Endometrial microvascular endothelial cells (primary cell): ENCODE results near the gene SLA2. TPM values are rescaled to one million over a fixed set of nuclear protein-coding genes. Genes with fewer than 3 reads are reported as not detected.
"Not testable (repeated sequence)": the region's sequence is repeated elsewhere in the genome, so short reads cannot be mapped to it uniquely, and the experiment has no call there.

Experiments used
- in situ Hi-C: cut with HindIII; loops from 2 replicates; pipeline ENCODE4 v1.10.0; 2017; ENCODE audit warnings: low sequenced_read_pairs, low pct_unique_long_range_greater_than_20kb; ENCODE audit errors: inconsistent ontology term
- total RNA-seq: library from RNA; depleted of rRNA; stranded (reverse); fragments of >200 nt; gene quantifications from one replicate; pipeline ENCODE4 v1.2.3, GENCODE V29; 2015; ENCODE audit errors: inconsistent ontology term

Gene SLA2
- total RNA-seq, result 0.28 TPM

- in situ Hi-C loops, result loop anchor here (25.0 kb wide), 1 partner anchor 159 kb away; no protein-coding TSS in a partner anchor
These were observed at the start of gene SLA2 for GRCh38 chr20:36645998-36646397. Gene SLA2, minus strand, starts transcription at chr20:36646196. Its CDS starts 4,861 bp downstream, at chr20:36641335.

- in situ Hi-C loops, result not testable (repeated sequence)
These were observed 49.5 kb upstream of the SLA2 start for GRCh38 chr20:36695467-36695866.

DNA sequence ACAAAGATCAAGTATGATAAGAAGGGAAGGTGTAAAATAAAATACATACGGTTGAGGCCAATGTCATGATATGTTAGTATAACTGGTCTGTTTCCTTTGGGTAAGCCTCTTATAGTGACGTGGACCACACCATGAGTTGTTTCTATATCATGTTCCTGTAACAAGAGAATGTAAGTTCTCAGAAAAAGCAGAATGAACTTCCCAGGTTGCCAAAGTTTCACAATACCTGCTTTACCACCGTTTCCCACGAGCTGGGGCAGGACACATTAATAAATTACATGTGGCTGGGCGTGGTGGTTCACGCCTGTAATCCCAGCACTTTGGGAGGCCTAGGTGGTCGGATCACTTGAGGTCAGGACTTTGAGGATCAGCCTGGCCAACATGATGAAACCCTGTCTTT is 42.6 kb upstream of the SLA2 start:
- in situ Hi-C loops, result no loop called here

DNA sequence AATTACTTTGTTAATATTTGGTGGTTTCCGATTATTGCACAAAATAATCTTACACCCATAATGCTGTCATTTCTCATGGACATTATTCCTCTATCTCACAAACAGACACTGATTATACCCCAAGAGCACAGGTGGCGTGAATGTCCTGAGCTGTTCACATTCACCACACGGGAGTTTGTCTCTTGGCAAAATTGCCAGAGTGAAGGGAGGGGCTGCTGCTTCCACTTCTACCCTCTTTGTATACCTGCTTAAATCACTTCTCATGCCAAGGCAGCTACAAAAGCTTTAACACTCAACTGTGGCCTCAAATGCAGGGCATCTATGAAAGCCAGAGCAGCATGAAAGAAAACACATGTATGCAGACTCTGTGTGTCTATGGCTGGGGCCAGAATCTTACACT is 41.9 kb upstream of the SLA2 start:
- in situ Hi-C loops, result no loop called here

- in situ Hi-C loops, result no loop called here
These were observed 40.9 kb upstream of the SLA2 start for GRCh38 chr20:36686944-36687343.

GRCh38 chr20:36686504-36686903 is 40.5 kb upstream of the SLA2 start:
- in situ Hi-C loops, result no loop called here

DNA sequence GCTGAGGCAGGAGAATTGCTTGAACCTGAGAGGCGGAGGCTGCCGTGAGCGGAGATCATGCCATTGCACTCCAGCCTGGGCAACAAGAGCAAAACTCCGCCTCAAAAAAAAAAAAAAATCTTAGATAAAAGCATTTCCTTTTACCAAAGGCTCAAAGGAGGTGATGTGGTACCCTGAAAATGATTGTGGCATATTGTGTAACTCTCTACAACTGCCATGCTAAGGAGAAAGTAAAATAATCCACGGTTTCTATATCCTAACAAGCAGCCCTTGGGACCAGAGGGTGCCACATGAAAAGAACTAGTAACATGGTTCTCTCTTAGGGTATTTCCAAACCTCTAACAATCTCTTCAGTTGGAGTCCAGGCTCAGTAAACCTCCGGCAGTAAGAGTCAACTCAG is 38.8 kb upstream of the SLA2 start:
- in situ Hi-C loops, result no loop called here

DNA sequence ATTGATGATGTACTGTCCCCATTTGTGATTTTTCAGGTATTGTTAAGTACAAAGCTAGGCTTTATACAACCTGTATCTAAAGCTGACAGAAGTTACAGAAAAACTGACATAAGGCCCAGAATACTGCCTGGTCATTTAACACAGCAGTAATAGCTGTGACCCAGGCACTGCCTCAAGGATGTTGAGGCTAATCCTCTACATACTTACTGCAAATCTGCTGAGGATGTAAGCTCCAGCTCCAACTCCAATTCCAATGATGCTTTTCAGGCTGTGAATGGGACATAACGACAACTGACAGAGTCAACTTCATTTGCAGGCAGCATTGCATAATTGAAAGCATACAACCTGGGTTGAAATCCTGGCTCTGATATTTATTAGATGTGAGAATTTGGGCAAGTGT is 36.3 kb upstream of the SLA2 start:
- in situ Hi-C loops, result no loop called here

DNA sequence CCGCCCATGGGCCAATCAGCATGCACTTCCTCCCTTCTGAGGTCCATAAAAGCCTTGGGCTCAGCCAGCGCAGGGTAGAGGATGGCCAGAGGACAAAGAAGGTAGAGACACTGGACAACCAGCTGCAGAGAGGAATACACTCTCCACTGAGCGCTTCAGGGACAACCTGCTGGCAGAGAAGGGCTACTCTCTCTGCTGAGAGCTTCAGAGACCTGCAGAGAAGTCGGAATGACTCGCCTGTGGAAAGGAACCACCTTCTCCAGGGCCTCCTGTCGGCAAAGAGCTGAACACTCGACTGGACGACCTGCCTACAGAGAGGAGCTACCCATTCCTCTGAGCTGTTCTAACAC is 31.4 kb upstream of the SLA2 start:
- in situ Hi-C loops, result no loop called here

DNA sequence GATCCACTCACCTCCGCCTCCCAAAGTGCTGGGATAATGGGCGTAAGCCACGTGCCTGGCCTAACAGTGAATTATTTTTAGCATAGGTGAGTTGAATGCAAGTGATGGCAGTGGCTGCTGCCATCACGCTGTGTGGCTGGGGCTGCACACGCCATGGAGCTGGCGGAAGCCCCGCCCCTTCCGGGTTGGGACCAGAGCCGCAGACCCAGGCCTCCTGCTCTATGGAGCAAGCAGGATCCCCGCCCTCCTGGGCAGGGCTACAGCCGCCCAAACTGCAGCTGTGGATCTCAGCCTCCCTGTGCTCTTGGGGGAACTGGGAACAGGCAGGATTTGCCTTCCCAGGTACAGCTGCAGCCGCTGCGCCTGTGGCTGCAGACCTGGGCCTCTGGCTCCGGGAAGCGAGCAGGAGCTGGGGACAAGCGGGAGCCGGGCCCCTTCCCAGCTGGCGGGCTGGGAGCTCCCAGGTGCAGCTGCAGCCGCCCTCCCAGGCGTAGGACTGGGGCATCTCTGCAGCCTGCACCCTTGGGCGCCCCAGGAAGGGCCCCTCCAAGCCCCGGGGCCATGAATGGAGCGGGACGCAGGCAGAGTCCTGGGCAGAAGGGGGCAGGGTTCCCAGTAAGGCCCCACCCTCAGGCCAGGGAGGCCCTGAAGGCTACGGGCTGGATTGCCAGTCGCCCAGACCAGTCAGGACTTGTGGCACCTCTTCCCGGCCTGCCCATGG is 30.9 kb upstream of the SLA2 start:
- in situ Hi-C loops, result no loop called here

DNA sequence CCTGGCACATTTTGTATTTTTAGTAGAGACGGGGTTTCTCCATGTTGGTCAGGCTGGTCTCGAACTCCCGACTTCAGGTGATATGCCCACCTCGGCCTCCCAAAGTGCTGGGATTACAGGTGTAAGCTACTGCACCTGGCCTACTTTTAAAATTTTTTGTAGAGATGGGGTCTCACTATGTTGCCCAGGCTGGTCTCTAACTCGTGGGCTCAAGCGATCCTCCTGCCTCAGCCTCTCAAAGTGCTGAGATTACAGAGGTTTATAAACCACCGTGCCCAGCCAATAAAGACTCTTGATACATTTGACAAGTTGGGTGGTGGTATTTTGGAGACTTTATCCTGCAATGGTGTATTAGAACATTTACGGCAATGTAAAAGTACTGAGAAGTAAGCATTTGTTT is 29.5 kb upstream of the SLA2 start:
- in situ Hi-C loops, result not testable (repeated sequence)

- in situ Hi-C loops, result no loop called here
These were observed 27.0 kb upstream of the SLA2 start for GRCh38 chr20:36672991-36673390.

GRCh38 chr20:36670665-36671357 is 24.8 kb upstream of the SLA2 start:
- in situ Hi-C loops, result no loop called here

- in situ Hi-C loops, result no loop called here
These were observed 20.3 kb upstream of the SLA2 start for GRCh38 chr20:36666181-36666740.

DNA sequence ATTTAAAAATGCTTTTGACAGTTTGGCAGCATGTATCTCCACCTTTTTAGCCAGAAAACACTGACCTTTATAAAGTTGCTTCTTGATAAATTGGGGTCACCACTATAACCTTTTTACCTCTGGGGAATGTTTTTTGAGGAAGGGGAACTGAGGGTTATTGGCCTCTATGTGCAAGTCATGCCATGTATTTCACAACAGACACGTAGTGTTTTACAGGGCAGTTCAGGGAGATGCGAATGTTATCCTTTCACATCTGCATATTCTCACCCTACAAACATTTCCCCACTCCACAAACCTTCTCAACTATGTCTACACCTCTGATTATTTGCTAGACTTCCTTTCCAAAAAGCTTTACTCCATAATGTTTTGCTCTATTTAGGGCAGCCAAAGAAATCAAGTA is 17.0 kb upstream of the SLA2 start:
- in situ Hi-C loops, result no loop called here

DNA sequence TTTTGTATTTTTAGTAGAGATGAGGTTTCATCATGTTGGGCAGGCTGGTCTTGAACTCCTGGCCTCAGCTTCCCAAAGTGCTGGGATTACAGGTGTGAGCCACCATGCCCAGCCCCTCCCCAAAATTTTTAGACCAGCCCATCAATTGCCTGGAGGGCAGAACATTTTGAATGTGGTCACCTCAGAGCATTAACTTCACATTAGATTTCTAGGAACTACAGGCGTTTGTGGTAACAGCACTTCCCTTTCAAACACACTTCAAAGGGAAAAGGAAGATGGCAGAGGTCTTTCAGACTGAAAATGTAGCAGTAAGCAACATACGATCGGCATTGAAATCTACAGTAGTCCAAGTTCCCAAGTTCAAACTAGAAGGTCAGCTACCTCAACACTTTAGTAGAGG is 12.3 kb upstream of the SLA2 start:
- in situ Hi-C loops, result no loop called here

DNA sequence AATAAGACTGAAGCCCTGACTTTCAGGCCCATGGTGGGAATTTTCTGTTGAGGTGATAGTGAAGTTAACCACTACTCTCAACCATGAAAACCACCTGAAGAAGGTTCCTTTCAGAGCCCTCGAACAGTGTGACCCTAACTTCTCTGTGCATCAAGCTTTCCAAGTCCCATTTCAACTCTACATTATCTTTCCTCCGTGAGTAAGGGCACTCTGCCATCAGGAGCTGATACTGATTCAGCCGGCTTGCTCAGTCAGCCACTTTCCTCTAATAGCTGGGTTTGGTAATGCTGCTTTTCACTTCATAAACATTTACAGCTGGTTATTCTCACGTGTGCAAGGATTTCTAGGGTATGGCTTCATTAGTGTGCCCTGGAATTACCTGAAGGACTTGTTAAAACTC is 10.7 kb upstream of the SLA2 start:
- in situ Hi-C loops, result no loop called here

DNA sequence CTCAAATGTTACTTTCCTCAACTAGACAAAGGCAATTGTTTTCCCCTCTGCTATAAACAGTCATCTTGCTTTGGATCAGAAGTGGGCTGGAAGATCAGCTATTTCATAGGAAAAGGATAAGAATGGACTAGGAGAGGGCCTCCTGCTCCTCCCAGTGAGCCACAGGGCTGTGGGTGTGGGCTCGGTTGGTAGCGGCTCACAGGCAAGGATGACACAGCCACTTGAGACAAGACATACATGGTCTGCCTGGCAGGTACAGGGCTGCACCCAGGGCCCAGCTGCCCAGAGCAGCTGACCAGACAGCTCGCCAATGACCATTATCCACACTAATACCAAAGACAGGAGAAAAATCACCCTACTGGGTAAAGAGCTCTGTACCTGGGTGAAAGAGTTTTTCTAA is 9.0 kb upstream of the SLA2 start:
- in situ Hi-C loops, result no loop called here

- in situ Hi-C loops, result no loop called here
These were observed 8.5 kb upstream of the SLA2 start for GRCh38 chr20:36654506-36654905.

DNA sequence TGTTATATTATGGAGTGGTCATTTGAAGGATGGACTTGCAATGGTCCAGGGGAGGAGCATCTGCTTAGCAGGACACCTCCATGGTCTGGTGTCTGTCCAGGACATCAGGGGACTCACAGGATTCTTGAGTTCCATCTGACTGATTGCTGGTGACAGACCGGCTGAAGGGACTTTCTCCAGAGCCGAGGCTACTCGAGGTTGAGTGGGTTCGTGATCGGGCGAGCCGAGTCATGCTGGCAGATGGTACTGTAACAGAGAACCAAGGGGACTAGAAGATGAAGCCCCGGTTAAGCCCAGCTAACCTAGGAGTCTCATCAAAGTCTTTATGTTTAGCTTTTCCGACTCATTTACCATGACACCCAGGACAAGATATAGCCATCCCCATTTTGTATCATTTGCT is 7.5 kb upstream of the SLA2 start:
- in situ Hi-C loops, result no loop called here
